Measurements from ENCODE around the gene LPAR5. TPM values are rescaled to one million over a fixed set of nuclear protein-coding genes. Genes with fewer than 3 reads are reported as not detected.
A peak's percentile ranks its signal among the peaks of the same experiment; 100 is the strongest.

LPAR5 gene
- total RNA-seq, 1 experiment from 2014 or later = 0.22 TPM

DNA sequence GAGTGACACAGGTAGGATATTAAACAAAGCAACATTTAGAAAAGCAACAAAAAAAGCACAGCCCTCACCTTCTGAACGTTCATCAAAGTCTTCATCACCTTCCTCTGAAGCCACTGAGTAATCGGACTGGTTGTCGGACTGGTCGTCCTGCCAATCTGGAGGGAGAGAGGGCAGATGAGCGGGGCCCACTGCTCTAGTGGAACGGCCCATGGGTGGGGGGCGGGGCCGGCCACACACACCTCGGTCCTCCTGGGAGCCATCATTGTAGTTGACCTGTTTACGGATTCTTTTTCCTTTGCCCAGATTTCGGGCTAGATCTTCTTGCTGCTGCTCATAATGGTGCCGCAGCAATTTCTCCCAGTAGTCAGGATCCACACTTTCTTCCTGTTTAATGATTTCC lies 52.8 kb downstream of the LPAR5 start:
- H2BK12ac ChIP-seq (ENCODE audit: insufficient read length, low read depth, low read length) = no peak overlapping the region
- H3K9ac ChIP-seq (ENCODE audit: extremely low read depth, insufficient read length, low read length) = no peak overlapping the region
- no peak overlapping the region for H2BK15ac ChIP-seq (ENCODE audit: low read depth, low read length)
- Mint-ChIP-seq H3K4me3 (no peak overlapping the region), H3K4me1 (no peaks in the 10 kb centered on the region), H3K27ac (peak overlapping the region in 1 of 3 experiments; percentile 25; a peak in 1 of 7 replicates), H3K9me3 (no peaks in the 10 kb centered on the region), H3K27me3 (ENCODE audit: low read depth) (no peaks in the 10 kb centered on the region), H3K36me3 (ENCODE audit: insufficient read depth in 1 of 3, low read depth in 3 of 3) (peaks cover 60 to 95% (median 82%) of the 10 kb centered on the region in 3 experiments)
- no peak overlapping the region for H3T11ph ChIP-seq (ENCODE audit: low read length)
- H4K5ac ChIP-seq (ENCODE audit: insufficient read length, low read depth, low read length) = no peak overlapping the region
- H3K27ac ChIP-seq (ENCODE audit: insufficient read length, low read depth, low read length) = no peak overlapping the region
- H3K23ac ChIP-seq (ENCODE audit: insufficient read length, low read depth, low read length) = no peak overlapping the region
- no peak overlapping the region for H4K91ac ChIP-seq (ENCODE audit: insufficient read length, low read depth, low read length)
- no peak overlapping the region for H3K4ac ChIP-seq (ENCODE audit: low read depth, low read length)
- H4K20me1 ChIP-seq (ENCODE audit: control insufficient read depth, insufficient read depth, insufficient read length) = no peaks in the 10 kb centered on the region
- H3K56ac ChIP-seq (ENCODE audit: insufficient read length, low read depth, low read length) = no peak overlapping the region
- no peak overlapping the region for H2BK20ac ChIP-seq (ENCODE audit: low read depth, low read length, poor library complexity, severe bottlenecking)
- no peaks in the 10 kb centered on the region for H3K79me1 ChIP-seq (ENCODE audit: insufficient read depth, low read depth, low read length, poor library complexity, severe bottlenecking)
- no peaks in the 10 kb centered on the region for H3K23me2 ChIP-seq (ENCODE audit: insufficient read length, low read depth, low read length, poor library complexity, severe bottlenecking)
- no peak overlapping the region for H2AFZ ChIP-seq (ENCODE audit: low read length)
- H4K8ac ChIP-seq (replicated peaks; ENCODE audit: insufficient read length, low read depth, low read length) = no peak overlapping the region
- H2AK5ac ChIP-seq (ENCODE audit: insufficient read length, low read length) = no peak overlapping the region
- H3K79me2 ChIP-seq (ENCODE audit: insufficient read depth, low read length) = no peaks in the 10 kb centered on the region
- H3K9me3 ChIP-seq (ENCODE audit: control insufficient read depth, low read depth, low read length) = no peaks in the 10 kb centered on the region
- no peak overlapping the region for H2BK120ac ChIP-seq (ENCODE audit: low read depth, low read length, poor library complexity, severe bottlenecking)
- no peak overlapping the region for H2BK5ac ChIP-seq (ENCODE audit: insufficient read length, low read length)
- no peaks in the 10 kb centered on the region for H3K4me1 ChIP-seq (ENCODE audit: insufficient read depth, low read length)
- WGBS (ENCODE audit: extremely low coverage, insufficient read length, low lambda C conversion rate) = no CpG with 5 or more reads among the region's 12 CpGs
- H3K27me3 ChIP-seq (ENCODE audit: insufficient read depth, low read length) = no peaks in the 10 kb centered on the region
- TF ChIP-seq CTCF (conservative IDR thresholded peaks at IDR 0.05) = no peak
- no peak overlapping the region for H3K4me2 ChIP-seq (ENCODE audit: insufficient read depth, insufficient read length, low read length)
- H3K18ac ChIP-seq (ENCODE audit: insufficient read length, low read depth, low read length) = no peak overlapping the region
- DNase-seq = no peak
- H3K14ac ChIP-seq (ENCODE audit: insufficient read depth, low read length) = no peak overlapping the region

All from H9 (cell line).